HCT116 (cell line): ENCODE measurements around the gene ATG101. TPM values are rescaled to one million over a fixed set of nuclear protein-coding genes. Genes with fewer than 3 reads are reported as not detected.

Experiments
- ATAC-seq: fragments of 200-7000 bp; cut with Tn5 transposase; 2 replicates; pipeline ENCODE4 v1.9.1; 2020; ENCODE audit warnings: mild to moderate bottlenecking, moderate library complexity
- BruUV-seq: library from RNA; stranded (reverse); fragments of 400-500 nt; replicated peaks from 2 replicates; lab custom pipeline; 2021; lab: Mats Ljungman, UMichigan
- CTCF ChIA-PET: fragments of 300-600 bp; sonication (Branson Sonifier 250); formaldehyde crosslinking; loops from one replicate; lab custom pipeline; 2021; ENCODE audit warnings: antibody characterized with exemption; lab: Charles Lee
- POLR2A ChIA-PET: fragments of 300-600, 350-600 bp; sonication (Branson Sonifier 250); formaldehyde crosslinking; loops from one replicate; lab custom pipeline; 2021; ENCODE audit warnings: antibody characterized with exemption; lab: Charles Lee
- RAD21 ChIA-PET, 2 experiments: fragments of 300-600 bp; sonication (Branson Sonifier 250); formaldehyde crosslinking; loops; one replicate each; lab custom pipeline; 2023; ENCODE audit warnings: low total read pairs in 2 of 2; ENCODE audit not compliant: uncharacterized antibody in 2 of 2, unreplicated experiment in 2 of 2, low non-redundant PET in 1 of 2; lab: Charles Lee
- DNase-seq: peaks from one replicate; pipeline ENCODE4 v3.0.0-alpha.2; 2010; ENCODE audit warnings: low read depth, low spot score
- H2AFZ ChIP-seq: fragments of 200-600 bp; shearing (Covaris generic), sonication (generic); 2 replicates; pipeline ENCODE4 v1.6.1; 2017; ENCODE audit warnings: low read depth, mixed run types, mixed read lengths, antibody characterized with exemption, low read length; ENCODE audit not compliant: poor library complexity, severe bottlenecking
- H3K27ac ChIP-seq: 2 replicates; pipeline ENCODE4 v1.5.1; 2012; ENCODE audit warnings: low read depth, low read length
- H3K27me3 ChIP-seq: fragments of 200-600 bp; sonication (generic); 2 replicates; pipeline ENCODE4 v1.6.1; 2016; ENCODE audit warnings: mixed run types, low read length, mixed read lengths; ENCODE audit not compliant: insufficient read depth
- H3K36me3 ChIP-seq, 2 experiments: fragments of 200-500 bp in 1 of 2; fragments of 200-600 bp in 1 of 2; sonication (Bioruptor generic) in 1 of 2; sonication (generic) in 1 of 2; 2 replicates each; pipeline versions ENCODE4 v1.5.1 to v1.6.1; 2014 to 2016; ENCODE audit warnings: low read length in 2 of 2, inconsistent platforms in 1 of 2, mixed read lengths in 1 of 2, mixed run types in 1 of 2; ENCODE audit not compliant: insufficient read depth in 2 of 2, control insufficient read depth in 1 of 2
- H3K4me1 ChIP-seq, 2 experiments: fragments of 200-600 bp in 1 of 2; sonication (generic) in 1 of 2; 2 replicates each; pipeline versions ENCODE4 v1.5.1 to v1.6.1; 2012 to 2017; ENCODE audit warnings: low read length in 2 of 2, inconsistent platforms in 1 of 2, mild to moderate bottlenecking in 1 of 2, mixed read lengths in 1 of 2, mixed run types in 1 of 2, moderate library complexity in 1 of 2; ENCODE audit not compliant: insufficient read depth in 2 of 2, control insufficient read depth in 1 of 2
- H3K4me2 ChIP-seq: fragments of 200-600 bp; sonication (generic); 2 replicates; pipeline ENCODE4 v1.6.1; 2017; ENCODE audit warnings: mixed run types, low read length, mixed read lengths
- H3K4me3 ChIP-seq, 2 experiments: fragments of 200-600 bp in 1 of 2; sonication (generic) in 1 of 2; replicated peaks in 1 of 2; 2 replicates each; pipeline ENCODE4 v1.5.1; 2011 to 2016; ENCODE audit warnings: low read length in 2 of 2, control low read depth in 1 of 2, low read depth in 1 of 2, mild to moderate bottlenecking in 1 of 2, mixed read lengths in 1 of 2, mixed run types in 1 of 2
- H3K79me2 ChIP-seq: fragments of 200-600 bp; sonication (generic); 2 replicates; pipeline ENCODE4 v1.6.1; 2017; ENCODE audit warnings: mild to moderate bottlenecking, mixed run types, low read length, moderate library complexity, mixed read lengths; ENCODE audit not compliant: insufficient read depth
- H3K9ac ChIP-seq: fragments of 200-600 bp; sonication (generic); 2 replicates; pipeline ENCODE4 v1.6.1; 2016; ENCODE audit warnings: low read length, mixed read lengths
- H3K9me2 ChIP-seq: fragments of 200-600 bp; sonication (generic), shearing (Covaris generic); 2 replicates; pipeline ENCODE4 v1.6.1; 2017; ENCODE audit warnings: mixed run types, mild to moderate bottlenecking, moderate library complexity; ENCODE audit not compliant: insufficient read depth
- H3K9me3 ChIP-seq, 2 experiments: fragments of 200-500 bp in 1 of 2; fragments of 200-600 bp in 1 of 2; sonication (Bioruptor generic) in 1 of 2; sonication (generic) in 1 of 2; 2 replicates each; pipeline ENCODE4 v1.6.1; 2014 to 2017; ENCODE audit warnings: low read length in 2 of 2, mixed read lengths in 2 of 2, inconsistent platforms in 1 of 2, low read depth in 1 of 2, mild to moderate bottlenecking in 1 of 2, mixed run types in 1 of 2, moderate library complexity in 1 of 2; ENCODE audit not compliant: control insufficient read depth in 1 of 2, insufficient read depth in 1 of 2
- H4K20me1 ChIP-seq: fragments of 200-600 bp; sonication (generic), shearing (Covaris generic); 2 replicates; pipeline ENCODE4 v1.6.1; 2017; ENCODE audit warnings: mixed run types, mild to moderate bottlenecking, moderate library complexity; ENCODE audit not compliant: insufficient read depth
- CBX3 ChIP-seq: IDR thresholded peaks from 2 replicates; pipeline ENCODE4 v1.6.1; 2012; ENCODE audit warnings: low read depth
- CTCF ChIP-seq, 3 experiments: fragments of 200-600 bp in 1 of 3; sonication (generic) in 1 of 3; IDR thresholded peaks in 2 of 3; conservative IDR thresholded peaks in 1 of 3; 2 replicates each; pipeline ENCODE4 v1.5.1; 2012 to 2017; ENCODE audit warnings: low read depth in 2 of 3, low read length in 2 of 3, antibody characterized with exemption in 1 of 3, borderline replicate concordance in 1 of 3, control low read depth in 1 of 3, mild to moderate bottlenecking in 1 of 3, mixed read lengths in 1 of 3, mixed run types in 1 of 3, moderate library complexity in 1 of 3; ENCODE audit not compliant: insufficient read depth in 1 of 3
- EGR1 ChIP-seq: IDR thresholded peaks from 2 replicates; pipeline ENCODE4 v1.6.1; 2012; ENCODE audit warnings: low read depth
- EZH2phosphoT487 ChIP-seq: fragments of 200-600 bp; IDR thresholded peaks from 2 replicates; pipeline ENCODE4 v1.6.1; 2018; ENCODE audit warnings: antibody characterized with exemption, borderline replicate concordance
- JUND ChIP-seq: IDR thresholded peaks from 2 replicates; pipeline ENCODE4 v1.6.1; 2012
- POLR2AphosphoS5 ChIP-seq: IDR thresholded peaks from 2 replicates; pipeline ENCODE4 v1.6.1; 2011; ENCODE audit warnings: mild to moderate bottlenecking, low read depth, low read length, moderate library complexity
- RAD21 ChIP-seq: IDR thresholded peaks from 2 replicates; pipeline ENCODE4 v1.6.1; 2012; ENCODE audit warnings: low read depth, mild to moderate bottlenecking
- SIN3A ChIP-seq: IDR thresholded peaks from 2 replicates; pipeline ENCODE4 v1.6.1; 2012; ENCODE audit warnings: low read depth
- TCF7L2 ChIP-seq: IDR thresholded peaks from 2 replicates; pipeline ENCODE4 v1.7.0; 2011; ENCODE audit warnings: borderline replicate concordance, inconsistent platforms; ENCODE audit not compliant: insufficient read depth, insufficient read length; ENCODE audit errors: extremely low read depth
- YY1 ChIP-seq: IDR thresholded peaks from 2 replicates; pipeline ENCODE4 v1.6.1; 2011; ENCODE audit warnings: low read length, low read depth, moderate library complexity, mild to moderate bottlenecking; ENCODE audit not compliant: insufficient replicate concordance; ENCODE audit errors: extremely low read depth
- ZFX ChIP-seq: fragments of 450-650 bp; IDR thresholded peaks from 2 replicates; pipeline ENCODE4 v1.6.1; 2017
- ZNF274 ChIP-seq: fragments of 200-500 bp; sonication (Bioruptor generic); IDR thresholded peaks from 2 replicates; pipeline ENCODE4 v1.6.1; 2014; ENCODE audit warnings: mild to moderate bottlenecking, low read depth, low read length, inconsistent platforms
- intact Hi-C: fragments of 100-400 bp; cut with micrococcal nuclease; formaldehyde crosslinking; loops from 2 replicates; pipeline ENCODE4 v1.10.0; 2022
- total RNA-seq: library from RNA; stranded (reverse); gene quantifications from one replicate; pipeline ENCODE4 v1.2.1, GENCODE V29; 2021; ENCODE audit not compliant: unreplicated experiment
- TF ChIP-seq, protein P1 (sequence below): IDR thresholded peaks from 2 replicates; pipeline ENCODE4 v1.6.1; 2012; ENCODE audit warnings: low read depth

ATG101 gene
- total RNA-seq, 1 experiment from 2014 or later = 49.2 TPM

- Histone ChIP-seq H3K27ac (no peak overlapping the region), H3K9ac (no peak overlapping the region), H3K9me2 (no peaks in the 10 kb centered on the region), H2AFZ (no peak overlapping the region), H3K9me3 (no peaks in the 10 kb centered on the region), H3K4me2 (no peak overlapping the region), H3K36me3 (peaks cover 13 to 20% of the 10 kb centered on the region in 2 experiments; a peak in 3 of 4 replicates)
- CTCF ChIA-PET = interaction anchor here (1.3 to 8.9 kb wide), 2 partner anchors 48 to 56 kb away, joined by 5 to 123 read pairs; no protein-coding TSS in a partner anchor
- intact Hi-C loops = no loop called here
- no peak for ATAC-seq
- no peak for TF ChIP-seq EZH2phosphoT487
- no peak for TF ChIP-seq TCF7L2
- TF ChIP-seq ZFX = no peak
- TF ChIP-seq ZNF274 = no peak
- no peak for TF ChIP-seq YY1
- TF ChIP-seq CBX3 = no peak
- TF ChIP-seq, protein P1, sequence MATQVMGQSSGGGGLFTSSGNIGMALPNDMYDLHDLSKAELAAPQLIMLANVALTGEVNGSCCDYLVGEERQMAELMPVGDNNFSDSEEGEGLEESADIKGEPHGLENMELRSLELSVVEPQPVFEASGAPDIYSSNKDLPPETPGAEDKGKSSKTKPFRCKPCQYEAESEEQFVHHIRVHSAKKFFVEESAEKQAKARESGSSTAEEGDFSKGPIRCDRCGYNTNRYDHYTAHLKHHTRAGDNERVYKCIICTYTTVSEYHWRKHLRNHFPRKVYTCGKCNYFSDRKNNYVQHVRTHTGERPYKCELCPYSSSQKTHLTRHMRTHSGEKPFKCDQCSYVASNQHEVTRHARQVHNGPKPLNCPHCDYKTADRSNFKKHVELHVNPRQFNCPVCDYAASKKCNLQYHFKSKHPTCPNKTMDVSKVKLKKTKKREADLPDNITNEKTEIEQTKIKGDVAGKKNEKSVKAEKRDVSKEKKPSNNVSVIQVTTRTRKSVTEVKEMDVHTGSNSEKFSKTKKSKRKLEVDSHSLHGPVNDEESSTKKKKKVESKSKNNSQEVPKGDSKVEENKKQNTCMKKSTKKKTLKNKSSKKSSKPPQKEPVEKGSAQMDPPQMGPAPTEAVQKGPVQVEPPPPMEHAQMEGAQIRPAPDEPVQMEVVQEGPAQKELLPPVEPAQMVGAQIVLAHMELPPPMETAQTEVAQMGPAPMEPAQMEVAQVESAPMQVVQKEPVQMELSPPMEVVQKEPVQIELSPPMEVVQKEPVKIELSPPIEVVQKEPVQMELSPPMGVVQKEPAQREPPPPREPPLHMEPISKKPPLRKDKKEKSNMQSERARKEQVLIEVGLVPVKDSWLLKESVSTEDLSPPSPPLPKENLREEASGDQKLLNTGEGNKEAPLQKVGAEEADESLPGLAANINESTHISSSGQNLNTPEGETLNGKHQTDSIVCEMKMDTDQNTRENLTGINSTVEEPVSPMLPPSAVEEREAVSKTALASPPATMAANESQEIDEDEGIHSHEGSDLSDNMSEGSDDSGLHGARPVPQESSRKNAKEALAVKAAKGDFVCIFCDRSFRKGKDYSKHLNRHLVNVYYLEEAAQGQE = no peak
- TF ChIP-seq POLR2AphosphoS5 = no peak
- TF ChIP-seq RAD21 = no peak
- no peak for TF ChIP-seq SIN3A
- no peak for TF ChIP-seq EGR1
- TF ChIP-seq CTCF (IDR thresholded peaks at IDR 0.05 in 2 of 3, conservative IDR thresholded peaks at IDR 0.05 in 1 of 3; ENCODE audit: borderline replicate concordance in 1 of 3, insufficient read depth in 1 of 3, low read depth in 2 of 3, low read length in 2 of 3) = no peak
- no peak for TF ChIP-seq JUND
- TF ChIP-seq, all 23 proteins: peak for 0
- ChIA-PET RAD21 (interaction anchor here in 1 of 2 experiments (1.8 kb wide), 1 partner anchor 55 kb away, joined by 6 read pairs; no protein-coding TSS in a partner anchor), POLR2A (interaction anchor here (0.7 to 1.2 kb wide), 2 partner anchors 29 to 55 kb away, joined by 3 read pairs; partner anchors contain the start of gene NR4A1)
- Histone ChIP-seq H4K20me1 (no peaks in the 10 kb centered on the region), H3K4me3 (no peak overlapping the region), H3K27me3 (no peaks in the 10 kb centered on the region), H3K4me1 (peaks cover 0 to 5% of the 10 kb centered on the region in 2 experiments; a peak in 1 of 4 replicates), H3K79me2 (peaks cover 11% of the 10 kb centered on the region; the same call in 1 of the 2 replicates)
- BruUV-seq = no TSS peak
- DNase-seq = no peak
Measured at GRCh38 chr12:52080403-52081251, 10.8 kb downstream of the ATG101 start.
